ENCODE results near the gene EDEM1. TPM values are rescaled to one million over a fixed set of nuclear protein-coding genes. Genes with fewer than 3 reads are reported as not detected.
"Not testable (repeated sequence)": the region's sequence is repeated elsewhere in the genome, so short reads cannot be mapped to it uniquely, and the experiment has no call there.

The EDEM1 gene
- total RNA-seq, 4 donors from 2014 or later, result 72.4 to 121 (median 88.9) TPM

DNA sequence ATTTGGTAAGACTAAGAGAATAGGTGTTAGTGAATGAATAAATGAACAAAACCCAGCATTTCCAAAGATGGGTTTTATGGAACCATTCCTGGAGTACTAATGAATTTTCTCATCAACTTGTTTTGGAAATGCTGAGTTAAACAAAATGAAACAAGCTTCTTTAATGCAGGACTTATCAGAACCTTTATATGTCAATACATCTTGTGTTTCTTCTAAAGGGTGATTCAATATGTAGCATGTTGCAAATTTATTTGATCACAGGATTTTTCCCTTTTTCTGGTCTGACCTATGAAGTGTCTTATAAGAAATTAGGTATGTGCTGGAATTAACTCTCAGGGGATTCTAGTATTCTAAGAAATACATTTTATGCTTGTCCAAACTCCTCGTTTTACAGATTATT lies 53.2 kb downstream of the EDEM1 start:
- intact Hi-C loops (cut with DNase I; ENCODE audit: low total_unique reads), result no loop called here
- DNase-seq (ENCODE audit: low spot score in 2 of 2), result no peak
- TF ChIP-seq, protein P1, sequence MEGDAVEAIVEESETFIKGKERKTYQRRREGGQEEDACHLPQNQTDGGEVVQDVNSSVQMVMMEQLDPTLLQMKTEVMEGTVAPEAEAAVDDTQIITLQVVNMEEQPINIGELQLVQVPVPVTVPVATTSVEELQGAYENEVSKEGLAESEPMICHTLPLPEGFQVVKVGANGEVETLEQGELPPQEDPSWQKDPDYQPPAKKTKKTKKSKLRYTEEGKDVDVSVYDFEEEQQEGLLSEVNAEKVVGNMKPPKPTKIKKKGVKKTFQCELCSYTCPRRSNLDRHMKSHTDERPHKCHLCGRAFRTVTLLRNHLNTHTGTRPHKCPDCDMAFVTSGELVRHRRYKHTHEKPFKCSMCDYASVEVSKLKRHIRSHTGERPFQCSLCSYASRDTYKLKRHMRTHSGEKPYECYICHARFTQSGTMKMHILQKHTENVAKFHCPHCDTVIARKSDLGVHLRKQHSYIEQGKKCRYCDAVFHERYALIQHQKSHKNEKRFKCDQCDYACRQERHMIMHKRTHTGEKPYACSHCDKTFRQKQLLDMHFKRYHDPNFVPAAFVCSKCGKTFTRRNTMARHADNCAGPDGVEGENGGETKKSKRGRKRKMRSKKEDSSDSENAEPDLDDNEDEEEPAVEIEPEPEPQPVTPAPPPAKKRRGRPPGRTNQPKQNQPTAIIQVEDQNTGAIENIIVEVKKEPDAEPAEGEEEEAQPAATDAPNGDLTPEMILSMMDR (IDR thresholded peaks at IDR 0.05), result no peak
- TF ChIP-seq POLR2A (IDR thresholded peaks at IDR 0.05), result no peak
- 84 to 87% methylated on average over 1 of the region's 1 CpG for WGBS, 2 donors
- no peak overlapping the region for H3K4me3 ChIP-seq (ENCODE audit: low read depth, poor library complexity, severe bottlenecking)

DNA sequence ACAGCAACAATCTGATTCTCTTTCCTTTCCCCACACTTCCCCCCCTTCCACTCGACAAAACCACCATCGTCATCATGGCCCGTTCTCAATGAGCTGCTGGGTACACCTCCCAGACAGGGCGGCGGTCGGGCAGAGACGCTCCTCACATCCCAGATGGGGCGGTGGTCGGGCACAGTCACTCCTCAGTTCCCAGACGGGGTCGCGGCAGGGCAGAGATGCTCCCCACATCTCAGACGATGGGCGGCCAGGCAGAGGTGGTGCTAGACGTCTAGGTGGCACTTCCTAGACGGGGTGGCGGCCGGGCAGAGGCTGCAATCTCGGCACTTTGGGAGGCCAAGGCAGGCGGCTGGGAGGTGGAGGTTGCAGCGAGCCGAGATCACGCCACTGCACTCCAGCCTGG lies 55.3 kb downstream of the EDEM1 start:
- 91 to 95% methylated on average over 16 to 23 of the region's 23 CpGs for WGBS, 2 donors

DNA sequence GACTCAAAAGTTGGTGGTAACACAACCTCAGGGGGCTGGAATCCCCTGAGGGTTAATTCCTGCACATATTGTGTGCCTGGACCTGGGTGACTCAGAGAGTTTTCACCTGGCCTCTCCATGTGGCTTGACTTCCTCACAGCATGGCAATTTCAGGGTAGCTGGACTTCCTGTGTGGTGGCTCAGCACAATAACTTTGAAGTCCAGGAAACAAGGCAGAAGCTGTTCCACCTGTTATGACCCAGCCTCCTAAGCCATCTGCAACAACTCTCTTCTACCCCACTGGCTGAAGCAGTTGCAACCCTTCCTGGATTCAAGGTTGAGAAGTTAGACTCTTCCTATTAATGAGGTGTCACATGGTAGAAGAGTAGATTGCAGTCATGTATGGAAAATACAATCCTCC lies 58.4 kb downstream of the EDEM1 start:
- intact Hi-C loops (cut with DNase I; ENCODE audit: low total_unique reads), result no loop called here
- TF ChIP-seq, protein P1 (IDR thresholded peaks at IDR 0.05), result no peak
- TF ChIP-seq POLR2A (IDR thresholded peaks at IDR 0.05), result no peak
- no peak overlapping the region for H3K4me3 ChIP-seq (ENCODE audit: low read depth, poor library complexity, severe bottlenecking)
- no peak for DNase-seq (ENCODE audit: low spot score in 2 of 2)

More for the DNA sequence above, 55.3 kb downstream of the EDEM1 start:
- H3K4me3 ChIP-seq (ENCODE audit: low read depth, poor library complexity, severe bottlenecking); intact Hi-C loops (cut with DNase I; ENCODE audit: low total_unique reads); DNase-seq (ENCODE audit: low spot score in 2 of 2): not testable (repeated sequence)

DNA sequence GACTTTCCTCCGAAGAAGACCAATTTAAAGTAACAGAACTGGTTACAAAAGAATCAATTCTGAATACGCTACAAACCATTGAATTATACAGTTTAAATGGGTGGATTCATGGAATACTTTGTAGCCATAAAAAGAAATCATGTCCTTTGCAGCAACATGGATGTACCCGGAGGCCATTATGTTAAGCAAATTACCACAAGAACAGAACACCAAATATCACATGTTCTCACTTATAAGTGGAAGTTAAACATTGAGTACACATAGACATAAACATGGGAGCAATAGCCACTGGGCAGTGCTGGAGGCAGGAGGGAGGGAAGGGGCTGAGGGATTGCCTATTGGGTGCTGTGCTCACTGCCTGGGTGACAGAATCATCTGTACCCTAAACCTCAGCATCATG lies 61.3 kb downstream of the EDEM1 start:
- H3K4me3 ChIP-seq (ENCODE audit: low read depth, poor library complexity, severe bottlenecking), result no peak overlapping the region
- no peak for TF ChIP-seq POLR2A (IDR thresholded peaks at IDR 0.05)
- TF ChIP-seq, protein P1 (IDR thresholded peaks at IDR 0.05), result no peak
- intact Hi-C loops (cut with DNase I; ENCODE audit: low total_unique reads), result no loop called here
- DNase-seq (ENCODE audit: low spot score in 2 of 2), result no peak
- 63 to 79% methylated on average over 3 of the region's 3 CpGs for WGBS, 2 donors

DNA sequence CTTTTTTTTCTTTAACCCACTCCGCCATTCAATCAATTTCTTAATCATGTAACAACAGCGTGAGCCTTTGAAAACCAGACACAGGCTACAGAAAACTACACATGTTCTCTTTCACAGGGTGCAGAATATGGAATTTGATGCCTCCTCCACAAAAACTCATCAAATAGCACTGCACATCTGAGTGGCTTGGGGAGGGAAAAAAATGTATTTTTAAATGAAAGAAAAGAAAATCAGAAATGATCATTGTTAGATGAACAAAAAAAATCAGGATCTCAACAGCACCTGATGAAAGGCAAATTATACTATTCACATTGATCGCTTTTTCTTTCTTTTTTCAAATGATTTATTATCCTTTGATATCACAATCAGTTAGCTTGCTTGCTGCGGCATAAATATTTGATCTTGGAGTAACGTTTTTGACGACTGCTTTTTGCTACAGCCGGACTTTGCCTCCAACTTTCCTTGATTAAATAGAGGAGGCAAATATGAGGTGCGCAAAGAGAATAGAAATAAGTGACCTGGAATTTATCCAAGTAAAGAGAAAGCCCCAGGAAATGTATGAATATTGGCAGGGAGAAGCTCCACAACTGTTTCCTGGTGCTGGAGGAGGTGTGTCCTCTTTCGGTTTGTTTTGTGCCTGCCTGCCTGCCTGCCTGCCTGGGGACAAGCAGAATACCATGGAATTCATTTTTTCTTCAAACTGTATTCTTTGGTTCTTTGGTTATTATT lies 63.1 kb downstream of the EDEM1 start:
- intact Hi-C loops (cut with DNase I; ENCODE audit: low total_unique reads), result no loop called here
- no peak overlapping the region for H3K4me3 ChIP-seq (ENCODE audit: low read depth, poor library complexity, severe bottlenecking)
- no peak for DNase-seq (ENCODE audit: low spot score in 2 of 2)
- 21 to 23% methylated on average over 9 of the region's 9 CpGs for WGBS, 2 donors
- TF ChIP-seq, protein P1 (IDR thresholded peaks at IDR 0.05), result no peak
- TF ChIP-seq POLR2A (IDR thresholded peaks at IDR 0.05), result no peak

DNA sequence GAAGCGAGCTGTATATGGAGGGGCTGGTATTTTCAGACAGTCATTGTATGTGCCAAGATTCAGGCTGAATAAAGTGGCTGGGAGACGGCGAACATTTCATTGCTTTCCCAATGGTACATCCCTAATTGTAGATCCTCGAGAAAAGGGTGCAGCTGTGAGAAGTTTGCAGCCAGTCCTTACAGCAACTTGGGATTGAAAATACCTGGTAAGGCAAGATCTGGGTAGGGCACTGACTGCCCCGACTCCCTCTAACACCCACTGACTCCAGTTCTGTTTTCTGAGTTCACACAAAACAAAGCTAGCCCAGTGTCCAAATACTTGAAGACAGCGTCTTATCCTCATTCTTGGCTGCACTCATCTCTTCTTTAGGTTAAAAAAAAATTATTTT lies 63.7 kb downstream of the EDEM1 start:
- 27 to 37% methylated on average over 6 of the region's 6 CpGs for WGBS, 2 donors
- no peak overlapping the region for H3K4me3 ChIP-seq (ENCODE audit: low read depth, poor library complexity, severe bottlenecking)
- intact Hi-C loops (cut with DNase I; ENCODE audit: low total_unique reads), result no loop called here
- TF ChIP-seq POLR2A (IDR thresholded peaks at IDR 0.05), result no peak
- TF ChIP-seq, protein P1 (IDR thresholded peaks at IDR 0.05), result no peak
- DNase-seq (ENCODE audit: low spot score in 2 of 2), result no peak
